IMR-90 (cell line): ENCODE data around the gene SSBP2.

ENCODE experiments used
- CEBPB ChIP-seq: IDR thresholded peaks from 2 replicates; pipeline ENCODE4 v1.6.1; 2012; ENCODE audit warnings: low read depth, low read length, improper control_type of control experiment
- CHD1 ChIP-seq: IDR thresholded peaks from 2 replicates; pipeline ENCODE4 v1.6.1; 2012; ENCODE audit warnings: low read depth, low read length, improper control_type of control experiment
- ELK1 ChIP-seq: fragments of 150-350 bp; IDR thresholded peaks from 2 replicates; pipeline ENCODE4 v1.6.1; 2016; ENCODE audit warnings: low read depth, mild to moderate bottlenecking, low read length, moderate library complexity, borderline replicate concordance
- FOS ChIP-seq: fragments of 150-350 bp; IDR thresholded peaks from 2 replicates; pipeline ENCODE4 v1.6.1; 2016; ENCODE audit warnings: low read depth, low read length
- MXI1 ChIP-seq: IDR thresholded peaks from 2 replicates; pipeline ENCODE4 v1.6.1; 2012; ENCODE audit warnings: low read depth, mild to moderate bottlenecking, low read length, moderate library complexity, borderline replicate concordance
- NFE2L2 ChIP-seq: fragments of 150-350 bp; IDR thresholded peaks from 2 replicates; pipeline ENCODE4 v1.6.1; 2016; ENCODE audit warnings: low read depth, mild to moderate bottlenecking, low read length
- POLR2A ChIP-seq: IDR thresholded peaks from 2 replicates; pipeline ENCODE4 v1.6.1; 2012; ENCODE audit warnings: mild to moderate bottlenecking, low read depth, low read length
- RAD21 ChIP-seq: IDR thresholded peaks from 2 replicates; pipeline ENCODE4 v1.6.1; 2012; ENCODE audit warnings: low read length, improper control_type of control experiment
- RFX5 ChIP-seq: IDR thresholded peaks from 2 replicates; pipeline ENCODE4 v1.8.0; 2012; ENCODE audit warnings: low read depth, mild to moderate bottlenecking, low read length, moderate library complexity
- TF ChIP-seq, protein P1 (sequence below): conservative IDR thresholded peaks from 2 replicates; pipeline ENCODE4 v1.5.1; 2012; ENCODE audit warnings: mild to moderate bottlenecking, low read depth, low read length, improper control_type of control experiment
- TF ChIP-seq, protein P2 (sequence below): fragments of 150-350 bp; IDR thresholded peaks from 2 replicates; pipeline ENCODE4 v1.6.1; 2017; ENCODE audit warnings: mild to moderate bottlenecking, antibody characterized with exemption, low read length, low read depth

GRCh38 chr5:81696418-81697397 lies 54.2 kb downstream of the SSBP2 start:
- TF ChIP-seq, protein P1, sequence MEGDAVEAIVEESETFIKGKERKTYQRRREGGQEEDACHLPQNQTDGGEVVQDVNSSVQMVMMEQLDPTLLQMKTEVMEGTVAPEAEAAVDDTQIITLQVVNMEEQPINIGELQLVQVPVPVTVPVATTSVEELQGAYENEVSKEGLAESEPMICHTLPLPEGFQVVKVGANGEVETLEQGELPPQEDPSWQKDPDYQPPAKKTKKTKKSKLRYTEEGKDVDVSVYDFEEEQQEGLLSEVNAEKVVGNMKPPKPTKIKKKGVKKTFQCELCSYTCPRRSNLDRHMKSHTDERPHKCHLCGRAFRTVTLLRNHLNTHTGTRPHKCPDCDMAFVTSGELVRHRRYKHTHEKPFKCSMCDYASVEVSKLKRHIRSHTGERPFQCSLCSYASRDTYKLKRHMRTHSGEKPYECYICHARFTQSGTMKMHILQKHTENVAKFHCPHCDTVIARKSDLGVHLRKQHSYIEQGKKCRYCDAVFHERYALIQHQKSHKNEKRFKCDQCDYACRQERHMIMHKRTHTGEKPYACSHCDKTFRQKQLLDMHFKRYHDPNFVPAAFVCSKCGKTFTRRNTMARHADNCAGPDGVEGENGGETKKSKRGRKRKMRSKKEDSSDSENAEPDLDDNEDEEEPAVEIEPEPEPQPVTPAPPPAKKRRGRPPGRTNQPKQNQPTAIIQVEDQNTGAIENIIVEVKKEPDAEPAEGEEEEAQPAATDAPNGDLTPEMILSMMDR: no peak
- TF ChIP-seq RFX5 (no peak), POLR2A (no peak), NFE2L2 (no peak), RAD21 (no peak), CEBPB (no peak), CHD1 (no peak), MXI1 (no peak), FOS (no peak), ELK1 (no peak)
- TF ChIP-seq, protein P2, sequence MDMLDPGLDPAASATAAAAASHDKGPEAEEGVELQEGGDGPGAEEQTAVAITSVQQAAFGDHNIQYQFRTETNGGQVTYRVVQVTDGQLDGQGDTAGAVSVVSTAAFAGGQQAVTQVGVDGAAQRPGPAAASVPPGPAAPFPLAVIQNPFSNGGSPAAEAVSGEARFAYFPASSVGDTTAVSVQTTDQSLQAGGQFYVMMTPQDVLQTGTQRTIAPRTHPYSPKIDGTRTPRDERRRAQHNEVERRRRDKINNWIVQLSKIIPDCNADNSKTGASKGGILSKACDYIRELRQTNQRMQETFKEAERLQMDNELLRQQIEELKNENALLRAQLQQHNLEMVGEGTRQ: no peak
